ENCODE results near the gene JAZF1.

JAZF1 gene

GRCh38 chr7:28205506-28205905, 24.9 kb upstream of the JAZF1 start:
- Histone ChIP-seq H3K27me3 (ENCODE audit: control insufficient read depth, insufficient read depth, low read length) (no peaks in the 10 kb centered on the region), H3K9ac (ENCODE audit: low read length) (no peak overlapping the region), H3K27ac (ENCODE audit: low read depth, low read length) (no peak overlapping the region), H3K4me3 (ENCODE audit: low read length) (no peak overlapping the region), H3K36me3 (ENCODE audit: control insufficient read depth, insufficient read depth, low read length) (no peaks in the 10 kb centered on the region), H3K4me1 (ENCODE audit: control insufficient read depth, insufficient read depth, low read length) (no peaks in the 10 kb centered on the region)

GRCh38 chr7:28203508-28204240, 23.1 kb upstream of the JAZF1 start:
- Histone ChIP-seq H3K27ac (ENCODE audit: low read depth, low read length) (no peak overlapping the region), H3K27me3 (ENCODE audit: control insufficient read depth, insufficient read depth, low read length) (no peaks in the 10 kb centered on the region), H3K4me3 (ENCODE audit: low read length) (no peak overlapping the region), H3K4me1 (ENCODE audit: control insufficient read depth, insufficient read depth, low read length) (no peaks in the 10 kb centered on the region), H3K36me3 (ENCODE audit: control insufficient read depth, insufficient read depth, low read length) (no peaks in the 10 kb centered on the region), H3K9ac (ENCODE audit: low read length) (no peak overlapping the region)

- H3K4me3 ChIP-seq (ENCODE audit: low read length) = no peak overlapping the region
- no peak overlapping the region for H3K27ac ChIP-seq (ENCODE audit: low read depth, low read length)
- H3K9ac ChIP-seq (ENCODE audit: low read length) = no peak overlapping the region
- H3K4me1 ChIP-seq (ENCODE audit: control insufficient read depth, insufficient read depth, low read length) = no peaks in the 10 kb centered on the region
- no peaks in the 10 kb centered on the region for H3K27me3 ChIP-seq (ENCODE audit: control insufficient read depth, insufficient read depth, low read length)
- H3K36me3 ChIP-seq (ENCODE audit: control insufficient read depth, insufficient read depth, low read length) = no peaks in the 10 kb centered on the region
Observed at GRCh38 chr7:28202222-28202621, 21.6 kb upstream of the JAZF1 start.

GRCh38 chr7:28201131-28201530, 20.5 kb upstream of the JAZF1 start:
- H3K9ac ChIP-seq (ENCODE audit: low read length) = no peak overlapping the region
- no peaks in the 10 kb centered on the region for H3K27me3 ChIP-seq (ENCODE audit: control insufficient read depth, insufficient read depth, low read length)
- no peak overlapping the region for H3K4me3 ChIP-seq (ENCODE audit: low read length)
- H3K27ac ChIP-seq (ENCODE audit: low read depth, low read length) = no peak overlapping the region
- H3K4me1 ChIP-seq (ENCODE audit: control insufficient read depth, insufficient read depth, low read length) = no peaks in the 10 kb centered on the region
- no peaks in the 10 kb centered on the region for H3K36me3 ChIP-seq (ENCODE audit: control insufficient read depth, insufficient read depth, low read length)

GRCh38 chr7:28200598-28200997, 20.0 kb upstream of the JAZF1 start:
- H3K27me3 ChIP-seq (ENCODE audit: control insufficient read depth, insufficient read depth, low read length) = no peaks in the 10 kb centered on the region
- no peaks in the 10 kb centered on the region for H3K36me3 ChIP-seq (ENCODE audit: control insufficient read depth, insufficient read depth, low read length)
- H3K9ac ChIP-seq (ENCODE audit: low read length) = no peak overlapping the region
- no peaks in the 10 kb centered on the region for H3K4me1 ChIP-seq (ENCODE audit: control insufficient read depth, insufficient read depth, low read length)
- H3K4me3 ChIP-seq (ENCODE audit: low read length) = no peak overlapping the region
- H3K27ac ChIP-seq (ENCODE audit: low read depth, low read length) = no peak overlapping the region

GRCh38 chr7:28199021-28199510, 18.5 kb upstream of the JAZF1 start:
- no peak overlapping the region for H3K9ac ChIP-seq (ENCODE audit: low read length)
- H3K27me3 ChIP-seq (ENCODE audit: control insufficient read depth, insufficient read depth, low read length) = no peaks in the 10 kb centered on the region
- H3K36me3 ChIP-seq (ENCODE audit: control insufficient read depth, insufficient read depth, low read length) = no peaks in the 10 kb centered on the region
- no peaks in the 10 kb centered on the region for H3K4me1 ChIP-seq (ENCODE audit: control insufficient read depth, insufficient read depth, low read length)
- H3K4me3 ChIP-seq (ENCODE audit: low read length) = no peak overlapping the region
- no peak overlapping the region for H3K27ac ChIP-seq (ENCODE audit: low read depth, low read length)

- Histone ChIP-seq H3K4me1 (ENCODE audit: control insufficient read depth, insufficient read depth, low read length) (no peaks in the 10 kb centered on the region), H3K27me3 (ENCODE audit: control insufficient read depth, insufficient read depth, low read length) (no peaks in the 10 kb centered on the region), H3K27ac (ENCODE audit: low read depth, low read length) (no peak overlapping the region), H3K9ac (ENCODE audit: low read length) (no peak overlapping the region), H3K36me3 (ENCODE audit: control insufficient read depth, insufficient read depth, low read length) (no peaks in the 10 kb centered on the region), H3K4me3 (ENCODE audit: low read length) (no peak overlapping the region)
Observed at GRCh38 chr7:28195910-28196620, 15.5 kb upstream of the JAZF1 start.

- no peaks in the 10 kb centered on the region for H3K4me1 ChIP-seq (ENCODE audit: control insufficient read depth, insufficient read depth, low read length)
- no peaks in the 10 kb centered on the region for H3K36me3 ChIP-seq (ENCODE audit: control insufficient read depth, insufficient read depth, low read length)
- H3K27ac ChIP-seq (ENCODE audit: low read depth, low read length) = no peak overlapping the region
- H3K4me3 ChIP-seq (ENCODE audit: low read length) = no peak overlapping the region
- no peak overlapping the region for H3K9ac ChIP-seq (ENCODE audit: low read length)
- H3K27me3 ChIP-seq (ENCODE audit: control insufficient read depth, insufficient read depth, low read length) = no peaks in the 10 kb centered on the region
Observed at GRCh38 chr7:28192786-28193585, 12.4 kb upstream of the JAZF1 start.

GRCh38 chr7:28191751-28192150, 11.2 kb upstream of the JAZF1 start:
- H3K4me1 ChIP-seq (ENCODE audit: control insufficient read depth, insufficient read depth, low read length) = no peaks in the 10 kb centered on the region

GRCh38 chr7:28191184-28191583, 10.6 kb upstream of the JAZF1 start:
- H3K9ac ChIP-seq (ENCODE audit: low read length) = no peak overlapping the region
- H3K4me3 ChIP-seq (ENCODE audit: low read length) = no peak overlapping the region
- H3K36me3 ChIP-seq (ENCODE audit: control insufficient read depth, insufficient read depth, low read length) = no peaks in the 10 kb centered on the region
- no peaks in the 10 kb centered on the region for H3K4me1 ChIP-seq (ENCODE audit: control insufficient read depth, insufficient read depth, low read length)
- H3K27me3 ChIP-seq (ENCODE audit: control insufficient read depth, insufficient read depth, low read length) = no peaks in the 10 kb centered on the region
- no peak overlapping the region for H3K27ac ChIP-seq (ENCODE audit: low read depth, low read length)

More at GRCh38 chr7:28191751-28192150, 11.2 kb upstream of the JAZF1 start:
- Histone ChIP-seq H3K9ac (ENCODE audit: low read length) (no peak overlapping the region), H3K36me3 (ENCODE audit: control insufficient read depth, insufficient read depth, low read length) (no peaks in the 10 kb centered on the region), H3K27ac (ENCODE audit: low read depth, low read length) (no peak overlapping the region), H3K4me3 (ENCODE audit: low read length) (no peak overlapping the region), H3K27me3 (ENCODE audit: control insufficient read depth, insufficient read depth, low read length) (no peaks in the 10 kb centered on the region)

GRCh38 chr7:28190077-28190710, 9.6 kb upstream of the JAZF1 start:
- Histone ChIP-seq H3K4me3 (ENCODE audit: low read length) (no peak overlapping the region), H3K27ac (ENCODE audit: low read depth, low read length) (no peak overlapping the region), H3K27me3 (ENCODE audit: control insufficient read depth, insufficient read depth, low read length) (no peaks in the 10 kb centered on the region), H3K9ac (ENCODE audit: low read length) (no peak overlapping the region), H3K36me3 (ENCODE audit: control insufficient read depth, insufficient read depth, low read length) (no peaks in the 10 kb centered on the region), H3K4me1 (ENCODE audit: control insufficient read depth, insufficient read depth, low read length) (no peaks in the 10 kb centered on the region)

GRCh38 chr7:28187012-28187411, 6.4 kb upstream of the JAZF1 start:
- Histone ChIP-seq H3K27ac (ENCODE audit: low read depth, low read length) (no peak overlapping the region), H3K36me3 (ENCODE audit: control insufficient read depth, insufficient read depth, low read length) (no peaks in the 10 kb centered on the region), H3K4me1 (ENCODE audit: control insufficient read depth, insufficient read depth, low read length) (peaks cover 5% of the 10 kb centered on the region), H3K9ac (ENCODE audit: low read length) (no peak overlapping the region), H3K4me3 (ENCODE audit: low read length) (no peak overlapping the region), H3K27me3 (ENCODE audit: control insufficient read depth, insufficient read depth, low read length) (peaks cover under 1% of the 10 kb centered on the region)

Measured in rectal smooth muscle tissue (tissue), 1 donor.